GM23248 (cell line): ENCODE measurements around the gene GCNT4. TPM values are rescaled to one million over a fixed set of nuclear protein-coding genes. Genes with fewer than 3 reads are reported as not detected.

ENCODE experiments used
- DNase-seq: peaks from one replicate; pipeline ENCODE4 v3.0.0-alpha.2; 2015
- H2AFZ ChIP-seq: fragments of 200-600 bp; sonication (generic); 2 replicates; pipeline ENCODE4 v1.6.1; 2016; ENCODE audit warnings: antibody characterized with exemption
- H3F3A ChIP-seq: fragments of 200-600 bp; sonication (generic); 2 replicates; pipeline ENCODE4 v1.6.1; 2016; ENCODE audit warnings: mild to moderate bottlenecking, antibody characterized with exemption, mixed run types; ENCODE audit not compliant: insufficient read depth
- H3K27ac ChIP-seq: fragments of 200-600 bp; sonication (generic); 2 replicates; pipeline ENCODE4 v1.5.1; 2016; ENCODE audit warnings: mild to moderate bottlenecking
- H3K27me3 ChIP-seq: fragments of 200-600 bp; sonication (generic); replicated peaks from 2 replicates; pipeline ENCODE4 v1.6.1; 2016; ENCODE audit warnings: mild to moderate bottlenecking; ENCODE audit not compliant: insufficient read depth
- H3K36me3 ChIP-seq: fragments of 200-600 bp; sonication (generic); 2 replicates; pipeline ENCODE4 v1.6.1; 2016; ENCODE audit warnings: low read depth, mild to moderate bottlenecking
- H3K4me1 ChIP-seq: fragments of 200-600 bp; sonication (generic); 2 replicates; pipeline ENCODE4 v1.6.1; 2016; ENCODE audit warnings: mild to moderate bottlenecking; ENCODE audit not compliant: insufficient read depth
- H3K4me2 ChIP-seq: fragments of 200-600 bp; sonication (generic); one replicate; pipeline ENCODE4 v1.6.1; 2016; ENCODE audit warnings: mild to moderate bottlenecking; ENCODE audit not compliant: unreplicated experiment
- H3K4me3 ChIP-seq: fragments of 200-600 bp; sonication (generic); 2 replicates; pipeline ENCODE4 v1.5.1; 2016; ENCODE audit warnings: mild to moderate bottlenecking
- H3K79me2 ChIP-seq: fragments of 200-600 bp; sonication (generic); 2 replicates; pipeline ENCODE4 v1.6.1; 2016; ENCODE audit warnings: mild to moderate bottlenecking; ENCODE audit not compliant: insufficient read depth
- H3K9ac ChIP-seq: fragments of 200-600 bp; sonication (generic); 2 replicates; pipeline ENCODE4 v1.6.1; 2016; ENCODE audit warnings: mild to moderate bottlenecking
- H3K9me2 ChIP-seq: fragments of 200-600 bp; sonication (generic); 2 replicates; pipeline ENCODE4 v1.6.1; 2016; ENCODE audit warnings: mixed run types, mild to moderate bottlenecking, moderate library complexity; ENCODE audit not compliant: insufficient read depth
- H3K9me3 ChIP-seq: fragments of 200-600 bp; sonication (generic); one replicate; pipeline ENCODE4 v1.6.1; 2017; ENCODE audit warnings: low read depth
- H4K20me1 ChIP-seq: fragments of 200-600 bp; sonication (generic); 2 replicates; pipeline ENCODE4 v1.6.0; 2016; ENCODE audit not compliant: insufficient read depth
- EZH2 ChIP-seq: fragments of 200-600 bp; sonication (generic); IDR thresholded peaks from 2 replicates; pipeline ENCODE4 v1.6.1; 2018; ENCODE audit warnings: antibody characterized with exemption, mild to moderate bottlenecking; ENCODE audit not compliant: insufficient read depth, poor library complexity, severe bottlenecking
- EZH2phosphoT487 ChIP-seq: fragments of 200-600 bp; sonication (generic); IDR thresholded peaks from 2 replicates; pipeline ENCODE4 v1.6.1; 2018; ENCODE audit warnings: antibody characterized with exemption, moderate library complexity, mild to moderate bottlenecking, low read depth; ENCODE audit not compliant: insufficient read depth
- WGBS, 2 experiments: methylation state at CpG; one replicate each; pipeline ENCODE4 v1.1.6; 2015 to 2017; ENCODE audit warnings: low lambda C conversion rate in 2 of 2, low coverage in 1 of 2; ENCODE audit errors: missing lambda C conversion rate in 2 of 2; 5-methylcytosine and 5-hydroxymethylcytosine counted together
- in situ Hi-C: fragments of 300-500 bp; cut with MboI; formaldehyde crosslinking; loops from 2 replicates; pipeline ENCODE4 v1.15.0; 2020
- polyA plus RNA-seq: library from polyadenylated mRNA; unstranded; fragments of >200 nt; fragmentation: Nextera tagmentation; extraction: Ambion mirVana; gene quantifications from 2 replicates; pipeline ENCODE4 v1.2.1, GENCODE V29; 2016
- total RNA-seq: library from RNA; depleted of rRNA; stranded (reverse); fragments of >200 nt; shearing (Covaris generic); gene quantifications from 2 replicates; pipeline ENCODE4 v1.2.3, GENCODE V29; 2014

GCNT4 gene
- total and polyA plus RNA-seq, 2 experiments from 2014 or later = 1.8 to 2.8 TPM

DNA sequence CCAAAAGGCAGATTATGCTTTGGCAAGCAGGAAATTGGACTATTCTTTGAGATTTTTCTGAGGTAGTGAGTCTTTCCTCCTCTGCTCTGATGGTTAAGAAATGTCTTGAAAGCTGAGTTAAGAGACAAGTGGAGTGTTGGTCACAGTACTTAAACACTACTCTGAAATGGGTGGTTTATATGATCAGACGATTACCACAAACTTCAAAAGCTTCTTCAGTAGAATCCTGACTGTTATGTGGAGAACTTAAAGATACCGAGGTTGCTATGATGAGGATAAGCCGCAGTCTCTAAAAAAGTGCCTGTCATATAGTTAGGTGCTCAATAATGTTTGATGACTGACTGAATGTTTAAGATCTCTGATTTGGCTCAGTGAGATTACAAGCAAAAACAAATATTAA, 24.3 kb downstream of the GCNT4 start:
- no peaks in the 10 kb centered on the region for H3K9me2 ChIP-seq
- no peak overlapping the region for H3K4me3 ChIP-seq
- TF ChIP-seq EZH2phosphoT487 (no peak), EZH2 (no peak)
- no peak for DNase-seq
- no peak overlapping the region for H3K9ac ChIP-seq
- no peaks in the 10 kb centered on the region for H3K4me1 ChIP-seq
- no peaks in the 10 kb centered on the region for H3K79me2 ChIP-seq
- no peak overlapping the region for H3K4me2 ChIP-seq
- no peaks in the 10 kb centered on the region for H3K36me3 ChIP-seq
- H3K9me3 ChIP-seq = no peaks in the 10 kb centered on the region
- H4K20me1 ChIP-seq = no peaks in the 10 kb centered on the region
- in situ Hi-C loops = no loop called here
- no peaks in the 10 kb centered on the region for H3F3A ChIP-seq
- no peak overlapping the region for H2AFZ ChIP-seq
- no peaks in the 10 kb centered on the region for H3K27me3 ChIP-seq
- H3K27ac ChIP-seq = no peak overlapping the region
- 90 to 96% methylated on average over 3 of the region's 3 CpGs for WGBS, 2 experiments

DNA sequence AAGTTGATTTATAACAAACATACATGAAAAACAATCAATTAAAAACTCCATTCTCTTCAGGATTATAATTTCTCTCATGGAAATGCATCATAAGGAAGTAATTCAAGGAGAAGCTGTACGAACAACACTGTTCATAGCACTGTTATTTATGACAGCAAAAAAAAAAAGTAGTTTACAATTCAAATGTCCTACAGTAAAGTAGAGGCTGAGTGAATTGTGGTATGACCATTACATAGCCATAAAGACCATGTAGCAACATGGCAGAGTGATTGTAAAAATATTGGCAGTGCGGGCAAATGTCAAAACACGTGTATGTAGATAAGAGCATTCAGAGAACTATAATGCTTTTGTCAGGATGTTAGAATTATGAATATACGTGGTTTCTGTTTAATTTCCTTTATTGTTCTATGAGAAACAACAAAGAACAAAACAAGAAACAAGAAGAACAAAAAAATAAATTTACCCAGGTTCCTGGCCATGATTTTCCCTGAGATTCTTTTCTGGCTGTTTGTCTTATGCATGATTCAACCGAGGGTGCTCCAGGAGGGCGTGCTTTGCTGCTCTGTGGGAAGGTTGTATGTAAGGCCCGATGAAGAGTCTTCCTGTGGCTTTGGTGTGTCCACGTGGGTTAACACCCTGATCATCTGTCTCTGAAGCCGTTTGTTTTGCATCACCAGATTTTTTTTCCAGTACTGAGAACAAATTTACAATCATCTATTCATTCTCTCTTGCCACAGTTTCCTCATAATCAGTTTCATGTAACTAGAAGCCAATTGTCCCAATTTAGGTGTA, 28.8 kb downstream of the GCNT4 start:
- 72 to 77% methylated on average over 9 of the region's 9 CpGs for WGBS, 2 experiments
- in situ Hi-C loops = no loop called here
- TF ChIP-seq EZH2phosphoT487 (no peak), EZH2 (no peak)
- Histone ChIP-seq H2AFZ (no peak overlapping the region), H3K36me3 (no peaks in the 10 kb centered on the region), H3K9me2 (no peaks in the 10 kb centered on the region), H4K20me1 (no peaks in the 10 kb centered on the region), H3K4me3 (no peak overlapping the region), H3K9me3 (no peaks in the 10 kb centered on the region), H3K27ac (no peak overlapping the region), H3K4me1 (no peaks in the 10 kb centered on the region), H3F3A (no peaks in the 10 kb centered on the region), H3K4me2 (no peak overlapping the region), H3K79me2 (no peaks in the 10 kb centered on the region), H3K9ac (no peak overlapping the region), H3K27me3 (no peaks in the 10 kb centered on the region)
- DNase-seq = no peak

DNA sequence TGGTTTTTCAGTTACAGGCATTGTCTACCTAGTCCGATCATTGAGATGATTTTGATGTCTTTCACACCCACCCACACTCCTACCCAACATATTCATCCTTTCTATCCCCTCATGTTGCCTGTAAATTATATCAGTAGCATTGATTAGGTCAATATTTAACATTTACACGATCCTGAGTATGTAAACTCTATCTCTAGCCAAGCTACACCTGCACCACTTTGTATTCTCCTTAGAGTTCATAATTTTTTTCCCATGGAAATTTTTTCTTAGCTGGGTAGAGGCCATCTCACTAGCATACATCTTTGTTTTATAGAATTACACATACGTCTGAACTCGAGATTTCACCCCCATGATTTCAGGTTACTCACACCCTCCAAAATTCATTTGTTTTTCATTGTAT, 30.6 kb downstream of the GCNT4 start:
- no peak overlapping the region for H3K4me2 ChIP-seq
- in situ Hi-C loops = no loop called here
- 79 to 84% methylated on average over 4 of the region's 4 CpGs for WGBS, 2 experiments
- H3K9me3 ChIP-seq = no peaks in the 10 kb centered on the region
- no peak for TF ChIP-seq EZH2phosphoT487
- TF ChIP-seq EZH2 = no peak
- no peaks in the 10 kb centered on the region for H3K27me3 ChIP-seq
- H4K20me1 ChIP-seq = no peaks in the 10 kb centered on the region
- H3K9ac ChIP-seq = no peak overlapping the region
- no peak overlapping the region for H2AFZ ChIP-seq
- no peaks in the 10 kb centered on the region for H3K4me1 ChIP-seq
- H3K27ac ChIP-seq = no peak overlapping the region
- no peak overlapping the region for H3K4me3 ChIP-seq
- H3K9me2 ChIP-seq = no peaks in the 10 kb centered on the region
- no peaks in the 10 kb centered on the region for H3K79me2 ChIP-seq
- H3K36me3 ChIP-seq = no peaks in the 10 kb centered on the region
- H3F3A ChIP-seq = no peaks in the 10 kb centered on the region
- DNase-seq = no peak

DNA sequence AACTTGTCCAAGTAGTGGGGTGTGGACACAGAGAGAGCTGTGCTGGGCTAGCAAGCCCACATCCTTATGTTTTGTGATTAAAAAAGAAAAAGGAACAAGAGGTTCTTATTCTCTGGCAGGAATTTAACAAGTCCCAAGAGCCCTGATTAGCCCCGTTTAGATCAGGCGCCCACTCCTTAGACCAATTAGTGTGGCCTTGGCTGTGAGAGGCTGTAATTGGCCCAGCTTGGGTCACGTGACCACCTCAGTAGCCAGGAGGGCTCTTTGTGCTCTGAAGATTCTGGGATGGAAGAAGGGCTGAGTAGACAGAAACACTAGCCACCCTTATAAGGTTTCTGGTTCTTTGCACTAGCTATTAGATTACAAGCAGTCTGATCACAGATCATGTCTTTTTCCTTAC, 31.1 kb downstream of the GCNT4 start:
- Histone ChIP-seq H3K4me1 (no peaks in the 10 kb centered on the region), H3K27ac (no peak overlapping the region), H3K4me2 (no peak overlapping the region), H2AFZ (no peak overlapping the region), H3K27me3 (no peaks in the 10 kb centered on the region), H3K9me3 (no peaks in the 10 kb centered on the region), H4K20me1 (no peaks in the 10 kb centered on the region), H3K36me3 (no peaks in the 10 kb centered on the region), H3K9me2 (no peaks in the 10 kb centered on the region), H3K9ac (no peak overlapping the region), H3K4me3 (no peak overlapping the region), H3F3A (no peaks in the 10 kb centered on the region), H3K79me2 (no peaks in the 10 kb centered on the region)
- 50 to 51% methylated on average over 3 of the region's 3 CpGs for WGBS, 2 experiments
- TF ChIP-seq EZH2 = no peak
- no peak for TF ChIP-seq EZH2phosphoT487
- no peak for DNase-seq
- in situ Hi-C loops = no loop called here
